Ectodermal cell (in vitro differentiated cells): ENCODE measurements around the gene MRPL22.
"Not testable (repeated sequence)": the region's sequence is repeated elsewhere in the genome, so short reads cannot be mapped to it uniquely, and the experiment has no call there.

Source experiments
- H3K27ac ChIP-seq: 2 replicates; pipeline ENCODE4 v1.7.0; 2013; ENCODE audit warnings: mild to moderate bottlenecking, low read depth, low read length; ENCODE audit not compliant: insufficient read depth, poor library complexity, severe bottlenecking
- H3K27me3 ChIP-seq: 2 replicates; pipeline ENCODE4 v1.7.0; 2013; ENCODE audit warnings: mild to moderate bottlenecking, low read length; ENCODE audit not compliant: insufficient read depth, control insufficient read depth, poor library complexity, severe bottlenecking
- H3K36me3 ChIP-seq: one replicate; pipeline ENCODE4 v1.7.0; 2013; ENCODE audit warnings: low read length; ENCODE audit not compliant: control insufficient read depth, insufficient read depth
- H3K4me1 ChIP-seq: one replicate; pipeline ENCODE4 v1.7.0; 2013; ENCODE audit warnings: low read length; ENCODE audit not compliant: control insufficient read depth, insufficient read depth
- H3K4me3 ChIP-seq: 2 replicates; pipeline ENCODE4 v1.7.0; 2013; ENCODE audit warnings: low read depth, low read length, control low read depth; ENCODE audit not compliant: insufficient read depth
- H3K9me3 ChIP-seq: 2 replicates; pipeline ENCODE4 v1.7.0; 2013; ENCODE audit warnings: mild to moderate bottlenecking, low read length, moderate library complexity; ENCODE audit not compliant: control insufficient read depth
- WGBS, 2 experiments: methylation state at CpG; one replicate each; pipeline ENCODE4 v1.1.7; 2013; ENCODE audit warnings: missing lambda C conversion rate in 2 of 2; 5-methylcytosine and 5-hydroxymethylcytosine counted together

The MRPL22 gene

DNA sequence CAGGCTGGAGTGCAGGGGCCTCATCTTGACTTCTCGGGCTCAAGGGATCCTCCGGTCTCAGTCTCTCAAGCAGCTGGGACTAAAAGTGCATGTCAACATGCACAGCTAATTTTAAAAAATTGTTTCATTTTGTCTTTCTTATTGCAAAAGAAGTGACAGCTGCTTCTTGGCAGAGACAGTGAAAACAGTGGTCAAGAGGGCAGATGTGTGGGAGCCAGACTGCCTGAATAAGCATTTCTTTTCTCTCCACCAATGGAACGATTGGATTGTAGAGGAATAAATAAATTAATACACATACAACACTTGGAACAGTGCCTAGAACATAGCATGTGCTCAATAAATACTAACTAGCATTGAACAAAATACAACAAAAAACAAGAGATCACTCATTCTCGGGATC, 45.3 kb downstream of the MRPL22 start:
- H3K9me3 ChIP-seq = no peaks in the 10 kb centered on the region
- H3K27ac ChIP-seq = no peak overlapping the region
- H3K36me3 ChIP-seq = no peaks in the 10 kb centered on the region
- no peaks in the 10 kb centered on the region for H3K4me1 ChIP-seq
- no peaks in the 10 kb centered on the region for H3K27me3 ChIP-seq
- WGBS, 2 experiments = 90 to 98% methylated on average over 3 to 4 of the region's 4 CpGs
- no peak overlapping the region for H3K4me3 ChIP-seq

DNA sequence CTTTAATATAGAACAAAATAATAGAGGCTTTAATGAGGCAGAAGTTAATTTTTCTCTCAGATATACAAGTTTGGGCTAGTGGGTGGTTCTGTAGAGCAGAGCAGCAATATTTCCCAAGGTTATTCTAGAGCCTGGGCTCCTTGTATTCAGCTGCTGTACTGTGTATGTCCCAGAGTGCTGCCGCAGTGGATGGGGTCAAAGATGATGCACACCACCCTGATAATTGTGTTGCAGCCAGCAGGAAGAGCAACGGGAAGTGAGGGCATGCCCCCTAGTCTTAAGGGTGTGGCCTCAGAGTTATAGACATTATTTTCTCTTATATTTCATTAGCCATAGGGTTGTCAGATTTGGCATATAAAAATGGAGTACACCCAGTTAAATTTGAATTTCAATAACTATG, 48.8 kb downstream of the MRPL22 start:
- Histone ChIP-seq H3K4me3 (no peak overlapping the region), H3K9me3 (no peaks in the 10 kb centered on the region), H3K27ac (no peak overlapping the region), H3K36me3 (no peaks in the 10 kb centered on the region), H3K27me3 (no peaks in the 10 kb centered on the region), H3K4me1 (no peaks in the 10 kb centered on the region)
- 74 to 93% methylated on average over 1 to 2 of the region's 2 CpGs for WGBS, 2 experiments

DNA sequence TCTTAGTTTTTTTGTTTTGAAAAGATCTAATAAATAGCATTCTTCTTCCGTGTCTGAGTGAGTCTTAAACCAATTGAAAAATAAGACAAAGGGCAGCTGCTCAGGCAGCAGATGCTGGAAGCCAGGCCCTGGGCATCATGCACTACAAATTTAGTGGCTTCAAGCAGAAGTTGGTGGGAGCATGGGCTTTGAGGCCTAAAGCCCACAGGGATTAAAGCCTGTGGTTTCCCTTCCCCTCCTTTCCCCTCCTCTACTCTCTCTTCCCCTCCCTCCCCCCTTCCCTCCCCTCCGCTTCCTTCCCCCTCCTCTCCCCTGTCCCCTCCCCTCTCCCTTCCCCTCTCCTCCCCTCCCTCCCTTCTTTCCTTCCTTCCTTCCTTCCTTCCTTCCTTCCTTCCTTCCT, 52.6 kb downstream of the MRPL22 start:
- H3K27ac ChIP-seq = no peak overlapping the region
- H3K36me3 ChIP-seq = no peaks in the 10 kb centered on the region
- H3K4me1 ChIP-seq = no peaks in the 10 kb centered on the region
- H3K27me3 ChIP-seq = no peaks in the 10 kb centered on the region
- H3K9me3 ChIP-seq = no peaks in the 10 kb centered on the region
- H3K4me3 ChIP-seq = no peak overlapping the region
- 91 to 94% methylated on average over 1 of the region's 2 CpGs for WGBS, 2 experiments

DNA sequence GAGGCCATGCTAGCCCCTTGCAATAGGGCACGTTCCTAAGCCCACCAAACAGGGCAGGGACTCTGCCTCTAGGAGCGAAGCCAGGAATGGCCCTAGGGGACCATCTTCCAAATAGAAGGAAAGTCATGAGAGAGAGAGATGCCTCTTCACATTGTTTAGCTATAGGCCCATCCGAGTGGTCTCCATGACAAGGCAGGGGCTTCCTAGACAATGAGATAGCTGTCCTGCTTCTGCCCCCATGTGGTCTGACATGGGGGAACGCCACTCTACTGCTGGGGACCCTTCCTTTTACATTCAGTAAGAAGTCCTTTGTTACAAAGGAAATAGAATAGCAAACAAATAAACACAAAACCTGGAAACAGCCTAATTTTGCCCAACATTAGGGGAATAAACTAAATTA, 54.8 kb downstream of the MRPL22 start:
- WGBS, 2 experiments = 77 to 78% methylated on average over 4 of the region's 4 CpGs
- Histone ChIP-seq H3K27me3 (no peaks in the 10 kb centered on the region), H3K36me3 (no peaks in the 10 kb centered on the region), H3K27ac (no peak overlapping the region), H3K4me1 (no peaks in the 10 kb centered on the region), H3K4me3 (no peak overlapping the region), H3K9me3 (no peaks in the 10 kb centered on the region)

DNA sequence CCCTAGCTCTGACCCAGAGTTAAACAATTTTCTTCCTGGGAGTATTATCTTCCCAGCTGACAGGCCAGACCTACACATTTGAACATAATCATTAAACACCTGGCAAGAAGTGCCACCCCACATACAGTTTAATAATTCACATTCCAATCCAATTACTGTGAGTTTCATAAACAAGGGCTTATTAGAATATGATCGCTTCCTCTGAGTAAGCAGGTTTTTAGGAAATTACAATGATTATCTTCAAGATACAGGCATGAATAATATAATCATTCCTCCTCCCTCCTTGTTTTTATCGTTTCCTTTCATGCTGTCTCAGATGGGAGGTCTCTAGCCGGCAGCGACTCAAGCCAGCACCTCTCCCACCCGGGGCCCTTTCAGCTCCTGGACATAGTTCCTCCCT, 56.9 kb downstream of the MRPL22 start:
- H3K27ac ChIP-seq = no peak overlapping the region
- no peaks in the 10 kb centered on the region for H3K4me1 ChIP-seq
- 82 to 96% methylated on average over 4 to 5 of the region's 5 CpGs for WGBS, 2 experiments
- H3K27me3 ChIP-seq = no peaks in the 10 kb centered on the region
- H3K4me3 ChIP-seq = no peak overlapping the region
- no peaks in the 10 kb centered on the region for H3K9me3 ChIP-seq
- H3K36me3 ChIP-seq = no peaks in the 10 kb centered on the region

DNA sequence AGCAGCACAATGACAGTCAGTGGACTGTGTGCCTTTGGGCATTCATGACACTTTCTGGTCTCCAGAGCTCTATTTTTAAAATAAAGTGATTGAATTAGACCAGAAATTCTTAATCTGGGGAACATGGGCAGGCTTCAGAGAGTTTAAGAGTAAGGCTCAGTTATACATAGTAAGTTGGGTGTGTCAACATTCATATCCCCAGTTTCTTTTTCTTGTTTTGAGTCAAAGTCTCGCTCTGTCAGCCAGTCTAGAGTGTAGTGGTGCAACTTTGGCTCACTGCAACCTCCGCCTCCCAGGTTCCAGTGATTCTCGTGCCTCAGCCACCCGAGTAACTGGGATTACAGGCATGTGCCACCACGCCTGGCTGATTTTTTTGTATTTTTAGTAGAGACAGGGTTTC, 59.0 kb downstream of the MRPL22 start:
- no peak overlapping the region for H3K27ac ChIP-seq
- no peaks in the 10 kb centered on the region for H3K9me3 ChIP-seq
- H3K4me1 ChIP-seq = no peaks in the 10 kb centered on the region
- H3K27me3 ChIP-seq = no peaks in the 10 kb centered on the region
- H3K4me3 ChIP-seq = no peak overlapping the region
- H3K36me3 ChIP-seq = no peaks in the 10 kb centered on the region
- WGBS, 2 experiments = 90 to 96% methylated on average over 5 of the region's 5 CpGs

DNA sequence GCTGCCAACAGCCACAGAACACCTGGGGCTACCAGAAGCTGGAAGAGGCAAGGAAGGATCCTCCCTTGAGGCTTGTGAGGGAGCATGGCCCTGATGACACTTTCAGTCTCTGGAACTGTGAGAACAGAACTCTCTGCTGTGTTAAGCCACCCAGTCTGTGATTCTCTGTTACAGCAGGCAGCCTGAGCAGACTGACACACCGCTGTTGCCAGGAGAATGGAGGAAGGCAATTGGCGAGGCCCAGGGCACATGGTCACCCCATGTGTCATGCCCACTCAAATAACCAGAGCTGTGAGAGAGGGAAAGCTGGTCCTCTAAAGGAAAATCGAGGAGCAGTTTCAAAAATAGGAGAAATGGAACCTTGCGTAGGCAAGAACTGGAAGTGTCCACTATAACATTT, 60.6 kb downstream of the MRPL22 start:
- Histone ChIP-seq H3K36me3 (no peaks in the 10 kb centered on the region), H3K9me3 (no peaks in the 10 kb centered on the region), H3K4me1 (no peaks in the 10 kb centered on the region), H3K27ac (no peak overlapping the region), H3K4me3 (no peak overlapping the region), H3K27me3 (no peaks in the 10 kb centered on the region)
- WGBS, 2 experiments = 94 to 95% methylated on average over 4 of the region's 4 CpGs

DNA sequence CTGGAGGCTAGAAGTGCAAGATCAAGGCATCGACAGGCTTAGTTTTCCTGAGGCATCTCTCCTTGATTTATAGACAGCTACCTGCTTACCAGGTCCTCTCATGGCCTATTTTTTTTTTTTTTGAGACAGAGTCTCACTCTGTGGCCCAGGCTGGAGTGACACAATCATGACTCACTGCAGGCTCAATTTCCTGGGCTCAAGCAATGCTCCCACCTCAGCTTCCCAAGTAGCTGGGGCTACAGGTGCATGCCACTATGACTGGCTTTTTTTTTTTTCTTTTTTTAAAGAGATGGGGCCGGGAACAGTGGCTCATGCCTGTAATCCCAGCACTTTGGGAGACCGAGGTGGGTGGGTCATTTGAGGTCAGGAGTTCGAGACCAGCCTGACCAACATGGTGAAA, 61.8 kb downstream of the MRPL22 start:
- not testable (repeated sequence) for H3K4me3 ChIP-seq, H3K27me3 ChIP-seq, H3K36me3 ChIP-seq, H3K27ac ChIP-seq, H3K9me3 ChIP-seq, H3K4me1 ChIP-seq
- WGBS, 2 experiments = 92 to 93% methylated on average over 4 of the region's 4 CpGs

DNA sequence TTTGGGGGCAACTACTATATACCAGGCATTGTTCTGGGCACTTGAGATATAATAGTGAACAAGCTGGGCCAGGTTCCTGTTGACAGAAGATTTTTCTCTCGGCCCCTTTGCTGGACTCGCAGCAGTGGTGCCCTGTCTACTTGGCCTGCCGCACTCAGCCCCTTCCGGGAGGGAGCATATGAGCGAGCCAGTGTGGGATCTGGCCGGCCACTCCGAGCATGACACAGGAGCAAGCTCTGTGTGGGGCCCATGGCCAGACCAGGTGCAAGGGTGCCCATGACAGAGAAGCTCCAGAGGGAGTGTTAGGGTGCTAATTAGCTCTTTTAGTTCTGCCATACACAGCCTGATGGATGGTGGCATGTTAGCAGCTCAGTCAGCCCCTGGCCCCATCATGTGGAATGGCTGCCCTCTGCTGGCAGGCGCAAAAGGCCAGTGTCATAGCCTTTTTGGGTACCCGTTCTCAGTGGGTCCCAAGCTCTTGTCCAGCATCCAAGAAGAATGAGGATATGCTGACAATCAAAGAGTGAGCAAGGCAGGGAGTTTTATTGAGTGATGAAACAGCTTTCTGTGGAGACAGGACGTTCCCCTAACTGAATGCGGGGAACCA, 63.4 kb downstream of the MRPL22 start:
- no peaks in the 10 kb centered on the region for H3K4me1 ChIP-seq
- WGBS, 2 experiments = 89% methylated on average over 11 of the region's 11 CpGs
- H3K9me3 ChIP-seq = no peaks in the 10 kb centered on the region
- no peaks in the 10 kb centered on the region for H3K27me3 ChIP-seq
- no peak overlapping the region for H3K27ac ChIP-seq
- no peaks in the 10 kb centered on the region for H3K36me3 ChIP-seq
- no peak overlapping the region for H3K4me3 ChIP-seq

DNA sequence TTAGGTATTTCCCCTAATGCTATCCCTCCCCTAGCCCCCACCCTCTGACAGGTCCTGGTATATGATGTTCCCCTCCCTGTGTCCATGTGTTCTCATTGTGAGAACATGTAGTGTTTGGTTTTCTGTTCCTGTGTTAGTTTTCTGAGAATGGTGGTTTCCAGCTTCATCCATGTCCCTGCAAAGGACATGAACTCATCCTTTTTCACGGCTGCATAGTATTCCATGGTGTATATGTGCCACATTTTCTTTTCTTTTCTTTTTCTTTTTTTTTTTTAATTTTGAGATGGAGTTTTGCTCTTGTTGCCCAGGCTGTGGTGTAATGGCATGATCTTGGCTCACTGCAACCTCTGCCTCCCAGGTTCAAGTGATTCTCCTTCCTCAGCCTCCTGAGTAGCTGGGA, 65.4 kb downstream of the MRPL22 start:
- not testable (repeated sequence) for H3K27ac ChIP-seq, H3K4me1 ChIP-seq, H3K36me3 ChIP-seq, H3K9me3 ChIP-seq, H3K4me3 ChIP-seq, H3K27me3 ChIP-seq
- WGBS, 2 experiments = no CpG with 5 or more reads among the region's 1 CpG

DNA sequence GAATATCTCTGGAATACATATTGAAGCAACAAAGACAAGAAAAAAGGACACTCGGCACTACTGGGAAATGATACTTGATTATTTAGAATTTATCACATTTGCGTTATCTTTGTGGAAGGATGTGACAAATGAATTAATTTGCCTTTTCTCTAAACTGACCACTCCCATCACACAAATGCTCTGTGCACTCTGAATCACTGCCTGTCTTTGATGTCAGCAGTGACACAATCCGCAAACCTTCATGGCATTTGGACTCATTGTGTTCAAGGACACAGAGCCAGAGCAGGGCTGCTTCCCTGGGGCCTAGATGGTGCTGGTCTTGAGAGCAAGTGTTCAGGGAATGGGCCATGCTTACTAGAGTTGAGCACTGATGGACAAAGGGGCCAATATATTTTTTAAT, 67.8 kb downstream of the MRPL22 start:
- no peaks in the 10 kb centered on the region for H3K4me1 ChIP-seq
- H3K9me3 ChIP-seq = no peaks in the 10 kb centered on the region
- H3K36me3 ChIP-seq = no peaks in the 10 kb centered on the region
- H3K27ac ChIP-seq = no peak overlapping the region
- no peak overlapping the region for H3K4me3 ChIP-seq
- no peaks in the 10 kb centered on the region for H3K27me3 ChIP-seq
- 94 to 100% methylated on average over 1 to 3 of the region's 3 CpGs for WGBS, 2 experiments
